Heart right ventricle (tissue), 16 donors: Measurements from ENCODE around the gene MRPS18A. TPM values are rescaled to one million over a fixed set of nuclear protein-coding genes. Genes with fewer than 3 reads are reported as not detected.

Source experiments
- ATAC-seq, 8 donors: fragments of 200-7000 bp; cut with Tn5 transposase; one replicate each; pipeline ENCODE4 v1.9.1; 2020; ENCODE audit warnings: mild to moderate bottlenecking in 8 of 8, moderate library complexity in 8 of 8, moderate number of reproducible peaks in 1 of 8
- DNase-seq, 2 donors: peaks; one replicate each; pipeline ENCODE4 v3.0.0-alpha.2; 2020
- H3K27ac ChIP-seq, 10 donors: fragments of 200-600 bp; sonication (generic) in 2 of 10; one replicate each; pipeline versions ENCODE4 v1.5.0 to v1.8.0; 2020 to 2022; ENCODE audit warnings: mild to moderate bottlenecking in 3 of 10
- H3K27me3 ChIP-seq, 7 donors: fragments of 200-600 bp; one replicate each; pipeline ENCODE4 v1.8.0; 2021 to 2022; ENCODE audit warnings: mild to moderate bottlenecking in 2 of 7
- H3K36me3 ChIP-seq, 9 donors: fragments of 200-600 bp; sonication (generic) in 1 of 9; one replicate each; pipeline versions ENCODE4 v1.5.0 to v1.8.0; 2020 to 2022; ENCODE audit warnings: mild to moderate bottlenecking in 2 of 9
- H3K4me1 ChIP-seq, 9 donors: fragments of 200-600 bp; sonication (generic) in 1 of 9; one replicate each; pipeline versions ENCODE4 v1.5.0 to v1.8.0; 2020 to 2022; ENCODE audit warnings: mild to moderate bottlenecking in 4 of 9
- H3K4me3 ChIP-seq, 10 donors: fragments of 200-600 bp; sonication (generic) in 2 of 10; one replicate each; pipeline versions ENCODE4 v1.5.0 to v1.8.0; 2020 to 2022; ENCODE audit warnings: mild to moderate bottlenecking in 7 of 10, moderate library complexity in 2 of 10
- H3K9me3 ChIP-seq, 11 donors: fragments of 200-600 bp in 10 of 11; sonication (generic) in 2 of 11; one replicate each; pipeline versions ENCODE4 v1.5.0 to v1.8.0; 2013 to 2022; ENCODE audit warnings: mild to moderate bottlenecking in 2 of 11, control low read depth in 1 of 11, moderate library complexity in 1 of 11
- CTCF ChIP-seq, 9 donors: fragments of 200-600 bp; sonication (generic) in 2 of 9; IDR thresholded peaks; one replicate each; pipeline versions ENCODE4 v1.5.0 to v1.8.0; 2021 to 2022; ENCODE audit warnings: antibody characterized with exemption in 9 of 9, mild to moderate bottlenecking in 5 of 9, moderate library complexity in 1 of 9
- WGBS, 2 donors: extraction: QIAGEN DNeasy Blood & Tissue Kit; methylation state at CpG; one replicate each; pipeline ENCODE4 v1.1.7; 2013; ENCODE audit warnings: inconsistent platforms in 1 of 2; 5-methylcytosine and 5-hydroxymethylcytosine counted together
- intact Hi-C, 10 donors: fragments of 100-400 bp; cut with DNase I; formaldehyde crosslinking; loops; one replicate each; pipeline versions ENCODE4 v1.11.1 to v1.14.2; 2022
- polyA plus RNA-seq, 2 donors: library from polyadenylated mRNA; stranded (reverse); fragments of 200-250 nt; gene quantifications; one replicate each; pipeline ENCODE4 v1.2.3, GENCODE V29; 2013
- total RNA-seq, 10 donors: library from RNA; stranded (reverse); fragmentation: NEBNext Ultra II Directional in 3 of 10; extraction: Animal tissue kit (Norgen Biotek cat#: 25700) in 3 of 10; gene quantifications; one replicate each; pipeline versions ENCODE4 v1.2.1 to v1.2.4, GENCODE V29; 2021 to 2023
- donor health status: Arrhythmogenic right ventricular cardiomyopathy.
- donor health status: ischemic (EF 13 %, LVEDD 7.1; RV severe dilation, severe dysfunction).
- donor health status: healthy with polysubstance abuse.
- donor health status: DM: no; HTN: yes; CAD: no.
- donor health status: DM: no; HTN: no; CAD: no.
- donor health status: ischemic (EF 25% LVEDD 6.9; RV normal size, moderate dysfunction).
- donor health status: ischemic (EF 25% LVEDD 5.7; RV mildly dilated, moderate dysfunction).
- donor health status: healthy.
- donor health status: DM: yes; HTN: yes; CAD: no.
- donor health status: Ischemic cardiomyopathy.
- donor health status: ischemic (EF 35%, LVEDD 5.7; RV mildly dilated, moderate dysfunction).
- donor health status: nonischemic (EF 11% LVEDD 7.7; RV severe dilation, severe dysfunction).
- donor health status: DM: yes; HTN: yes; CAD: no.
- donor health status: PGD.
- donor health status: ischemic (EF 29% LVEDD 5.4; RV normal size, mild dysfunction).
- donor health status: nonischemic (EF 23%, LVEDD 6.1; RV moderate dilation, normal function).

Gene MRPS18A
- total and polyA plus RNA-seq, 12 donors, result 30.4 to 103 (median 40.6) TPM

- Histone ChIP-seq H3K4me1 (peaks cover 3 to 67% (median 40%) of the 10 kb centered on the region in 9 donors), H3K4me3 (no peak overlapping the region), H3K27me3 (no peaks in the 10 kb centered on the region), H3K9me3 (no peaks in the 10 kb centered on the region), H3K36me3 (no peaks in the 10 kb centered on the region), H3K27ac (peak overlapping the region in 5 of 10 donors; percentile 10 to 54 (median 22))
- DNase-seq (no peak), ATAC-seq (no peak)
- 91 to 93% methylated on average over 13 of the region's 13 CpGs for WGBS, 2 donors
- no peak for TF ChIP-seq CTCF (IDR thresholded peaks at IDR 0.05)
- intact Hi-C loops, result no loop called here
Measured at GRCh38 chr6:43713643-43714310, 26.2 kb upstream of the MRPS18A start.

GRCh38 chr6:43712579-43712978, 25.0 kb upstream of the MRPS18A start:
- Histone ChIP-seq H3K27ac (peak overlapping the region in 1 of 10 donors; percentile 2), H3K27me3 (no peaks in the 10 kb centered on the region), H3K9me3 (no peaks in the 10 kb centered on the region), H3K36me3 (no peaks in the 10 kb centered on the region), H3K4me1 (peaks cover 3 to 67% (median 34%) of the 10 kb centered on the region in 9 donors), H3K4me3 (no peak overlapping the region)
- 64 to 67% methylated on average over 6 of the region's 6 CpGs for WGBS, 2 donors
- DNase-seq (no peak), ATAC-seq (peak in 7 of 8 donors; percentile 27 to 43 (median 40))
- TF ChIP-seq CTCF (IDR thresholded peaks at IDR 0.05), result no peak
- intact Hi-C loops, result no loop called here

GRCh38 chr6:43710576-43710975, 23.0 kb upstream of the MRPS18A start:
- intact Hi-C loops, result no loop called here
- DNase-seq (no peak), ATAC-seq (no peak)
- Histone ChIP-seq H3K27ac (peak overlapping the region in 1 of 10 donors; percentile 14), H3K4me3 (no peak overlapping the region), H3K27me3 (no peaks in the 10 kb centered on the region), H3K36me3 (no peaks in the 10 kb centered on the region), H3K4me1 (peaks cover 3 to 70% (median 34%) of the 10 kb centered on the region in 9 donors), H3K9me3 (no peaks in the 10 kb centered on the region)
- TF ChIP-seq CTCF (IDR thresholded peaks at IDR 0.05), result no peak
- WGBS, 2 donors, result 77 to 82% methylated on average over 4 of the region's 4 CpGs

- WGBS, 2 donors, result 76 to 78% methylated on average over 7 of the region's 7 CpGs
- Histone ChIP-seq H3K27me3 (no peaks in the 10 kb centered on the region), H3K27ac (peak overlapping the region in 9 of 10 donors; percentile 1 to 66 (median 29)), H3K4me1 (peaks cover 3 to 63% (median 30%) of the 10 kb centered on the region in 9 donors), H3K9me3 (no peaks in the 10 kb centered on the region), H3K36me3 (no peaks in the 10 kb centered on the region), H3K4me3 (no peak overlapping the region)
- DNase-seq (no peak), ATAC-seq (no peak)
- TF ChIP-seq CTCF (IDR thresholded peaks at IDR 0.05), result no peak
- intact Hi-C loops, result no loop called here
Measured at GRCh38 chr6:43709654-43710303, 22.2 kb upstream of the MRPS18A start.
